ENCODE data around the gene COQ4.
A peak's percentile ranks its signal among the peaks of the same experiment; 100 is the strongest.

Gene COQ4

GRCh38 chr9:128339761-128340690, 17.4 kb downstream of the COQ4 start, which contains the start of gene SLC27A4:
SLC27A4 (plus strand) TSS chr9:128340527; CDS start chr9:128343133, 2,606 bp downstream.
- H3K9me3 ChIP-seq = no peaks in the 10 kb centered on the region

DNA sequence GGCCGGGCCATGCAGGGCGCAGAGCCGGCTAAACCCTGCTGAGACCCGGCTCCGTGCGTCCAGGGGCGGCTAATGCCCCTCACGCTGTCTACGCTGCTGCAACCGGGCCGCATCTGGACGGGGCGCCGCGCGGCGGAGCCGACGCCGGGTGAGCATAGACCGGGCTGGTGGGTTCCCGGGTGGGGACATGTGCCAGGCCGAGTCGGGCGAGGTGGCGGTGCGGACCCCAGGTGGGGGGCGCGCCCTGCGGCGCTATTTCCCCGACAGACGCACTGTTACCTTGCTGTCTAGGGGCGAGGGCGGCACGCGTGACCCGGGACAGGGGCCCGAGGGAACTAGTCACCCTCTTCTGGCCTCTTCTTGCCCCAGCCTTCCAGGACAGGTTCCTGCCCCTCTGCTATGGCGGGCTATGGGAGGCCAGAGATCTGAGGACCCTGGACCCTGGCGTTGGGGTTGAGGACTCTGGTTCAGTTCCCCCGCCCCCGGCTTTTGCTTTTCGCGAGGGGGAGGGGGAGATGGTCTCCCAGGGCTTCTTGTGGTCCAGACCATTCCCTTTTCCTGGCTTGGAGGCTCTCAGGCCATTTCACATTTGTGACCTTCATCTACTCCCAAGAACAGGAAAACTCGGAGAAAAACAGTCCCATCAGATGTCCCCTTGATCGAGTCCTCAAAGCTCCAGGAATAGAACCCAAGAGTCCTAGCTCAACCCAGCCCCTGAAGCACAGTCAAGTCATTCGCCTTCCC, 18.2 kb downstream of the COQ4 start:
- Histone ChIP-seq H3K9me3 (no peaks in the 10 kb centered on the region), H3K36me3 (peaks cover 27% of the 10 kb centered on the region), H3K27me3 (no peaks in the 10 kb centered on the region), H3K4me1 (no peaks in the 10 kb centered on the region; the same call in 1 of the 2 replicates), H3K4me3 (ENCODE audit: low read depth, low read length) (peak overlapping the region; percentile 92)
- DNase-seq = peak; percentile 37
- no peak for TF ChIP-seq CTCF (IDR thresholded peaks at IDR 0.05; ENCODE audit: low read depth, low read length)

More at GRCh38 chr9:128339761-128340690, 17.4 kb downstream of the COQ4 start, which contains the start of gene SLC27A4:
- H3K27me3 ChIP-seq = no peaks in the 10 kb centered on the region
- peak within 1 kb of the TSS; percentile 92 for H3K4me3 ChIP-seq (ENCODE audit: low read depth, low read length)
- peak; percentile 88 for DNase-seq
- TF ChIP-seq CTCF (IDR thresholded peaks at IDR 0.05; ENCODE audit: low read depth, low read length) = no peak
- H3K4me1 ChIP-seq = no peaks in the 10 kb centered on the region; the same call in 1 of the 2 replicates
- H3K36me3 ChIP-seq = peaks cover 18% of the 10 kb centered on the region

DNA sequence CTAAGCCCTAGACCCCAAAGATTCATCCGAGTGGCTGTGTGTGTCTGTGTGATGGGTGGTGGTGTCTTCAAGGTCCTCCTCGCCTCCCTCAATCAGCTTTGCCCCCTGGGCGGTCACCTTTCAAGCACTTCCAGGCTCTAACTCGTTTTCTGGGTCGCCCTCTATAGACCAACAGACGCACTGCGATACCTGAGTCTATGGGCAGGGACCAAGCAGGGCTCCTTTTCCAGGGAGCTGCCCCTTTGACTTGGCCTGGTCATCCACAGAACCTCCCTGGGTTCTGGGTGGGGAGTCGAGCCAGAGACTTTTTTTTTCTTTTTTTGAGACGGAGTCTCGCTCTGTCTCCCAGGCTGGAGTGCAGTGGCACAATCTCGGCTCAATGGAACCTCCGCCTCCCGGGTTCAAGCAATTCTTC, 18.8 kb downstream of the COQ4 start:
- Histone ChIP-seq H3K9me3 (no peaks in the 10 kb centered on the region), H3K27me3 (no peaks in the 10 kb centered on the region), H3K4me3 (ENCODE audit: low read depth, low read length) (peak overlapping the region; percentile 92), H3K4me1 (no peaks in the 10 kb centered on the region; the same call in 1 of the 2 replicates), H3K36me3 (peaks cover 28% of the 10 kb centered on the region)
- peak; percentile 68 for TF ChIP-seq CTCF (IDR thresholded peaks at IDR 0.05; ENCODE audit: low read depth, low read length)
- DNase-seq = peak; percentile 78

- no peaks in the 10 kb centered on the region for H3K9me3 ChIP-seq
- DNase-seq = no peak
- no peaks in the 10 kb centered on the region; the same call in 1 of the 2 replicates for H3K4me1 ChIP-seq
- no peaks in the 10 kb centered on the region for H3K27me3 ChIP-seq
- no peak overlapping the region for H3K4me3 ChIP-seq (ENCODE audit: low read depth, low read length)
- peaks cover 31% of the 10 kb centered on the region for H3K36me3 ChIP-seq
- no peak for TF ChIP-seq CTCF (IDR thresholded peaks at IDR 0.05; ENCODE audit: low read depth, low read length)
These were observed 20.5 kb downstream of the COQ4 start for GRCh38 chr9:128342971-128343680.

GRCh38 chr9:128343855-128344254, 21.2 kb downstream of the COQ4 start:
- Histone ChIP-seq H3K4me1 (no peaks in the 10 kb centered on the region; the same call in 1 of the 2 replicates), H3K9me3 (no peaks in the 10 kb centered on the region), H3K36me3 (peaks cover 37% of the 10 kb centered on the region), H3K4me3 (ENCODE audit: low read depth, low read length) (no peak overlapping the region), H3K27me3 (no peaks in the 10 kb centered on the region)
- no peak for DNase-seq
- TF ChIP-seq CTCF (IDR thresholded peaks at IDR 0.05; ENCODE audit: low read depth, low read length) = no peak

Measured in BE2C (cell line).